HG03108 (cell line): ENCODE measurements around the gene SEMA3C.

Source experiments
- ATAC-seq: cut with Tn5 transposase; IDR thresholded peaks from one replicate; pipeline ENCODE4 v1.9.1; 2021; ENCODE audit warnings: moderate library complexity; ENCODE audit not compliant: unreplicated experiment

SEMA3C gene

GRCh38 chr7:80918909-80919721, at the start of gene SEMA3C:
SEMA3C (minus strand) TSS chr7:80919051; CDS start chr7:80916781, 2,270 bp downstream.
- peak; percentile 74 for ATAC-seq

DNA sequence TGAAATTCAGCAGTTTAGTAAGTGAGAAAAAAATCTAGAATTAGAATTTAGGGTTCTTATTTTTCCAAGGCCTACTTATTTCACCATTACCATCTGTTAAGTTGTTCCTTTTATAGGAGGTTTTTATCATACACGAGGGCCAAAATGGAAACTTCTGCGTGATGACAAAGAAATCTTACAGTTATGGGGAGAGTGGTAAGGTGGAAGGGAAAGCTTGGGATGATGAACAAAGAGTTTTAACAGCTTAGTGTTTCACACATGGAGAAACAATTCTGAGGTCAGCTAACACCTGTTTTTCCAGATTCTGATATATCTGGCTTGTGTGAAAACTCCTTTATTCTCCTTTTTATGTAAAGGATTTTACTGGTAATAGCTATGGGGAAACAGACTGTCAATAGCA, 49.8 kb upstream of the SEMA3C start:
- no peak for ATAC-seq

DNA sequence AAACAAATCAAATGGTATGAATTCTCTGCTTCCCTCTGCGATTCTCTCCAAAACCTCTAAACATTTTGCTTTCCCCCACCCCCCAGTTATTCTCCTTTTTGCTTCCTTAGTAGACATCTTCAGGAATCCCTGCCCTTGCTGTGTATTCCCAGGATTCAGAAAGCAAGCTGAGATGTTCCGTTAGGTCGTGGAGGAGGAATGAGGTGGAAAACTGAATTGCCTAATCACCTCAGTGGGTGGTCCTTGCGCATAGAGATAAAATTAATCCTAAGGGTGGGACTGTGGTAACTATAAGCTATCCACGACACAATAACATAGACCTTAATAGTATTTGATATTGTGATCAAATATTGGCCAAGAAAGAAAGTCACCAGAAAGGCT, 49.1 kb upstream of the SEMA3C start:
- ATAC-seq = no peak

- no peak for ATAC-seq
These were observed 48.4 kb upstream of the SEMA3C start for GRCh38 chr7:80967071-80967916.

- ATAC-seq = no peak
These were observed 41.5 kb upstream of the SEMA3C start for GRCh38 chr7:80960244-80960795.

- ATAC-seq = no peak
These were observed 38.5 kb upstream of the SEMA3C start for GRCh38 chr7:80957226-80957777.

DNA sequence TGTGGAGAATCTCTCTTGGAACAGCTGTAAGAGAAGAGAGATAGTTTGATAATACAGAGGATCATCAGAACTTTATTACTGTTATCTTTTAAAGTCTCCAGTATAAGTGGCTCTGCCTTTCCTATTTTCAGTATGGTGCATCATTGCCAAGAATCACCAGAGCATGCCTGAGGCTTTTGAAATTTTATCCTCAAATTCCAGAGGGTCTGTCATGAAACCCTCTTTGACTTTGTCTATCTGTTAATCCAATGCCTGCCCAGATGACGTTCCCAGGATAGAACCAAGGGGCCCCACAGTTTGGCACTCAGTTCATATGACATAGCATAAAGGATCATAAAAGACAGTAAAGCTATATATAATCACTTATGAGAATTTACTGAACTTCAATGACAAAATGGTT, 35.3 kb upstream of the SEMA3C start:
- no peak for ATAC-seq

DNA sequence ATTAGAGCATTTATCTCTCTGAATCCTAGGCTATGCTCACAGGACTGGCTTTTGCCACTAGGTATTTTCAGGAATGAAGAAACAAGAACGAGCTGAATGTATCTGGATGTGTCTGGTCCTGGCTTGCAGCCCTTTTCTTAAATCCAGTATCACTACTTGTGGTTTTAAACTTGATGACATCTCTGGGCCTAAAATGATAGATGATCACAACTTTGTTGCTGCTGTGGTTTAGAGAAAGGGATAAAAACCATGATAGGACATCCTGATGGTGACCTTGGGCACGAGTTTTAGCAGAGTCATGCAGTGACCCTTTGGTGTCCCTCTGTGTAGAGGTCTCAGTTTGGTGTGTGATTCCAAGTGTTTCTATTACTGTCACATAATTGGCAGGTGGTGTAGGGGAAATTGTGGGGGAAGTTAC, 31.7 kb upstream of the SEMA3C start:
- ATAC-seq = no peak

GRCh38 chr7:80949449-80949848, 30.6 kb upstream of the SEMA3C start:
- no peak for ATAC-seq

DNA sequence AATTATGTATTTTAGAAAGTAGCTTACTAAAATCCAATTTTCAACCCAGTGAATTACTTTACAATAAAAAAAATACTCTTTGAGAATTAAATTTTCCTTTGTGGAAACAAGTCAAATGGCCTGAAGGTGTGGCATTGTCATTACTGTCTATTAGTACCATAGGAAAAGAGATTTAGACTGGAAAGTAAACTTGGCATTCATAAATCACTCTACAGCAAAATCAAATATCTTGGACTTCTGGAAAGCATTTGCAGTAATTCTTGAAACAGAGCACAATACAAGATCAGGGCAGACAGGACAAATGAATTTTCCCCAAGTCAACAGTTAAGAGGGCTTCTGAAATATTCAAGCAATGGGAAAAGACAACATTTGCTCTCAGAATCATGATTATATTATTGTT, 28.0 kb upstream of the SEMA3C start:
- ATAC-seq = no peak

- no peak for ATAC-seq
These were observed 27.1 kb upstream of the SEMA3C start for GRCh38 chr7:80945976-80946375.

GRCh38 chr7:80943342-80943741, 24.5 kb upstream of the SEMA3C start:
- ATAC-seq = no peak

GRCh38 chr7:80942261-80943041, 23.6 kb upstream of the SEMA3C start:
- no peak for ATAC-seq

DNA sequence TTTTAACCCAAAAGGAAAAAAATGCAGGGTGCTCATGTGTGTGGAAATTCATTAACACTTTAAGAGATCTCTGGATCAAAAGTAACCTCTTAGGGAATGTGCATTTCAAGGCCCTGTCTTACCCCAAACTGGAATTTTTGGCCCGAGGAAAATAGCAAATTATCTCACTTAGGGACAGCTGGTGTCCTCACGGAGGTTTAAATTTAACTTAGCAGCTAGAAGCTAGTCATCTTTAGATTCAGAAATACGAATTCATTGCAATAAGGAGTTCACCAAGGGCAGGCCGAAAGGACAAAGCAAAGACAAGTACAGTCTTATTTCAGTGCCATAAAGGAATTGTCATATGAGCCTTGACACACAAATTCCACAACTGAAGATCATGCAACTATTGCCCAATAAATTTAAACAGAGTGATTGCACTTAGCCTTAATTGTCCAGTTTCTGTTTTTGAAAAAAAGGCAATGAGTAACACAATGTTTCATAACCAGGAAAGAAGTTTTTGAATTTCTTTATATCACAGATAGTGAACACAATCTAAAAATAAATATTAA, 22.4 kb upstream of the SEMA3C start:
- no peak for ATAC-seq

GRCh38 chr7:80940539-80941207, 21.8 kb upstream of the SEMA3C start:
- ATAC-seq = no peak

DNA sequence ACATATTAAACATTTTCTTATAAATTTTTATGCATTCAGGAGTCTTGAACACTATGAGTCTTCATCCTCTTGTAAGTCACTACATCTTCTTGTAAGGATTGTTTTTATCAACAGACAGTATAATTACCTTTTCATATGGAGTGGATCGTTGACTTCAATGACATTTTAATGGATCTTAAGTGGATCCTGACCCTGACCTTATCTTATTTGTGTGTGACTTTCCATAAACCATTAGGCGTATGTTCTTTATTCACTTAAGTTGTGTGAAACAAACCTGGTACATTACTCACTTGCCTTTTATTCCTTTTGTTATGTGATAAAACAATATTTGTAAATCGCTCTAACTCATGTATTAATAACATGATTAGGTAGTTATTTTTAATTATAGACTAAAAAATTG, 18.5 kb upstream of the SEMA3C start:
- ATAC-seq = no peak

GRCh38 chr7:80935991-80936780, 17.3 kb upstream of the SEMA3C start:
- no peak for ATAC-seq

DNA sequence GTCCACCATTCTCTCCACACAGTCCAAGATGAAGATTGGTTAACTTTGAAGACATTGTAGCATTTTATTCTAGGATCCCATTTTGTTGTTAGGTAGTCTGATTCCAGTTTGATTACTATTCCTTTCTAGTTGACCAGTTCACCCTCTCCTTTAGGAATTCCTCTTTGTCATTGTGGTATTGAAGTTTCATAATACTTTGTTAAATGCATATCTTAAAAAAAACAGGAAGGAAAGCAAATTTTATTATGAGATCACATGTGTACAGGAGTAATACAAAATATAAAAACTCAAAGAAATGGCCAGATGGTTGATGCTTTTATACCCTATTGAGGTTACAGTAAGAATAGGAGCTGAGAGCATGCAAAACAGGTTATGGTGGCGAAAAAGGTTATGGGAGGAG, 15.5 kb upstream of the SEMA3C start:
- ATAC-seq = no peak

DNA sequence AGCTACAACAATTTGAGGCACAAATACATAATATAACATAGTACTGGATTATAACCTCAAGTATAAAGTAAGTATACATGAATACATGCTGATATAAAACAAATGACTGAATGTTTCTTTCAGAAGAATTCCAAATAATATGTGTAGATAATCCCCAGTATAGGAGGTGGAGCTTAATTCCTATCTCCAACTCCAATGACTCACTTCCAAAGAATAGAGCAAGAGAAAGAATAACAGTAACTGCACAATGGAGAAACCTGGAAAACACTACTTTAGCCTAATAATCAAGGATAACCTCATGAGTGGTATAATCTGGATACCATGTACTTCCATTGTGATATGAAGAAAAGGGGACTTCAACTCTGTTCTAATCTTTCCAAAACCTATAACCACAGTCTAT, 13.7 kb upstream of the SEMA3C start:
- ATAC-seq = no peak
